KOPT-K1 (cell line): ENCODE measurements around the gene LHB.
"Not testable (repeated sequence)": the region's sequence is repeated elsewhere in the genome, so short reads cannot be mapped to it uniquely, and the experiment has no call there.

Experiments used
- H3K27ac ChIP-seq: fragments of 200-600 bp; sonication (generic); 2 replicates; pipeline ENCODE4 v1.5.1; 2016; ENCODE audit warnings: antibody characterized with exemption, mild to moderate bottlenecking, low read depth, low read length; ENCODE audit not compliant: poor library complexity, severe bottlenecking
- H3K36me3 ChIP-seq: fragments of 200-600 bp; sonication (generic); 2 replicates; pipeline ENCODE4 v1.5.1; 2017; ENCODE audit warnings: antibody characterized with exemption, mild to moderate bottlenecking, low read length, moderate library complexity; ENCODE audit not compliant: insufficient read depth
- H3K9me3 ChIP-seq: fragments of 200-600 bp; sonication (generic); 2 replicates; pipeline ENCODE4 v1.5.1; 2017; ENCODE audit warnings: antibody characterized with exemption, low read length, mild to moderate bottlenecking; ENCODE audit not compliant: insufficient read depth, poor library complexity, severe bottlenecking

The LHB gene

GRCh38 chr19:49049011-49049410 lies 32.1 kb upstream of the LHB start, which contains the start of gene CGB8:
TSS of gene CGB8 (minus strand) at chr19:49049111. CDS start at chr19:49048739, 372 bp downstream.
- H3K9me3 ChIP-seq, H3K27ac ChIP-seq, H3K36me3 ChIP-seq: not testable (repeated sequence)

GRCh38 chr19:49043548-49043947 lies 26.7 kb upstream of the LHB start, which contains the start of gene CGB5:
TSS of gene CGB5 (plus strand) at chr19:49043848. CDS start at chr19:49044210, 362 bp downstream.
- not testable (repeated sequence) for H3K27ac ChIP-seq, H3K9me3 ChIP-seq, H3K36me3 ChIP-seq

GRCh38 chr19:49042666-49043065 lies 25.8 kb upstream of the LHB start:
- not testable (repeated sequence) for H3K9me3 ChIP-seq, H3K36me3 ChIP-seq, H3K27ac ChIP-seq

- Histone ChIP-seq H3K9me3 (no peaks in the 10 kb centered on the region), H3K36me3 (no peaks in the 10 kb centered on the region), H3K27ac (no peak overlapping the region)
Observed at GRCh38 chr19:49042177-49042576, 25.3 kb upstream of the LHB start.

- not testable (repeated sequence) for H3K27ac ChIP-seq, H3K9me3 ChIP-seq, H3K36me3 ChIP-seq
Observed at GRCh38 chr19:49039736-49040135, 22.8 kb upstream of the LHB start.

GRCh38 chr19:49038557-49039276 lies 21.8 kb upstream of the LHB start:
- not testable (repeated sequence) for H3K9me3 ChIP-seq, H3K27ac ChIP-seq, H3K36me3 ChIP-seq

GRCh38 chr19:49038111-49038510 lies 21.2 kb upstream of the LHB start:
- not testable (repeated sequence) for H3K9me3 ChIP-seq, H3K36me3 ChIP-seq, H3K27ac ChIP-seq

- not testable (repeated sequence) for H3K9me3 ChIP-seq, H3K27ac ChIP-seq, H3K36me3 ChIP-seq
Observed at GRCh38 chr19:49036815-49037214, 19.9 kb upstream of the LHB start, which contains the start of gene CGB1. TSS of gene CGB1 (minus strand) at chr19:49036895. CDS start at chr19:49036711, 184 bp downstream.

- not testable (repeated sequence) for H3K9me3 ChIP-seq, H3K36me3 ChIP-seq, H3K27ac ChIP-seq
Observed at GRCh38 chr19:49031642-49032301, 14.9 kb upstream of the LHB start, which contains the start of gene CGB2. TSS of gene CGB2 (plus strand) at chr19:49031890. CDS start at chr19:49032096, 206 bp downstream.

- not testable (repeated sequence) for H3K9me3 ChIP-seq, H3K27ac ChIP-seq, H3K36me3 ChIP-seq
Observed at GRCh38 chr19:49030323-49030722, 13.4 kb upstream of the LHB start.

GRCh38 chr19:49029749-49030148 lies 12.9 kb upstream of the LHB start:
- not testable (repeated sequence) for H3K36me3 ChIP-seq, H3K9me3 ChIP-seq, H3K27ac ChIP-seq

GRCh38 chr19:49028686-49029085 lies 11.8 kb upstream of the LHB start:
- not testable (repeated sequence) for H3K27ac ChIP-seq, H3K36me3 ChIP-seq, H3K9me3 ChIP-seq

GRCh38 chr19:49025599-49025998 lies 8.7 kb upstream of the LHB start:
- not testable (repeated sequence) for H3K27ac ChIP-seq, H3K9me3 ChIP-seq, H3K36me3 ChIP-seq

GRCh38 chr19:49025088-49025487 lies 8.2 kb upstream of the LHB start:
- H3K36me3 ChIP-seq, H3K9me3 ChIP-seq, H3K27ac ChIP-seq: not testable (repeated sequence)

- H3K9me3 ChIP-seq, H3K27ac ChIP-seq, H3K36me3 ChIP-seq: not testable (repeated sequence)
Observed at GRCh38 chr19:49024233-49024632, 7.3 kb upstream of the LHB start, which contains the start of gene CGB3. TSS of gene CGB3 (minus strand) at chr19:49024333. CDS start at chr19:49023971, 362 bp downstream.

- H3K36me3 ChIP-seq, result peaks cover 2% of the 10 kb centered on the region; the same call in 1 of the 2 replicates
- no peaks in the 10 kb centered on the region for H3K9me3 ChIP-seq
- no peak overlapping the region for H3K27ac ChIP-seq
Observed at GRCh38 chr19:49022116-49022515, 5.2 kb upstream of the LHB start.
